Dermis microvascular lymphatic vessel endothelial cell (primary cell): Measurements from ENCODE around the gene FABP6. TPM values are rescaled to one million over a fixed set of nuclear protein-coding genes. Genes with fewer than 3 reads are reported as not detected.
"Not testable (repeated sequence)": the region's sequence is repeated elsewhere in the genome, so short reads cannot be mapped to it uniquely, and the experiment has no call there.

Experiments used
- DNase-seq, 2 donors: peaks; one replicate each; pipeline versions ENCODE4 v3.0.0 to v3.0.0-alpha.2; 2010; ENCODE audit warnings: low read depth in 2 of 2
- total RNA-seq: library from RNA; depleted of rRNA; stranded (reverse); fragments of >200 nt; gene quantifications from 2 replicates; pipeline ENCODE4 v1.2.1, GENCODE V29; 2014

FABP6 gene, protein sequence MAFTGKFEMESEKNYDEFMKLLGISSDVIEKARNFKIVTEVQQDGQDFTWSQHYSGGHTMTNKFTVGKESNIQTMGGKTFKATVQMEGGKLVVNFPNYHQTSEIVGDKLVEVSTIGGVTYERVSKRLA
- total RNA-seq = not detected in 2 replicates

DNA sequence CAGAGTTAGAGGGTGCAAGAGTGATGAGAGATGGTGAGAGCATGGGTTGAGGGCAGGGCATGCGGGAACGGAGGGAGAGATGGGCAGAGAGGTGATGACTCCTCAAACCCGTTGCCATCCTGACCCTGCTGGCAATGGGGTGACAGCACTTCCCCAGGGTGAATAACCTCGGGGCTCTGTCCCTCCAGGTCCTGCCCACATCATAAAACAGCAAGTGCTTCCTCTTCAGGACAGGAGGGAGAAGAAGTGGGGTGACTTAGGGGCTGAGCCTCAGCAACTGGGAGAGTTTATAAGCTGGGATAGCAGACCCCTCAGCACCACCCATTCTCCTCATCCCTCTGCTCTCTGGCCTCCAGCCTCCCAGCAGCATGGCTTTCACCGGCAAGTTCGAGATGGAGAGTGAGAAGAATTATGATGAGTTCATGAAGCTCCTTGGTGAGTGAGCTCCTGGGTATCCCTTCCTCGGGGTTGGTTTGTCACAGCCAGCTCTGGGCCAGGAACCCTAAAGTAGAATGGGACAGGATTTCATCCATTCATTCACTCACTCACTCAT is at the start of gene FABP6:
FABP6 (plus strand) TSS at position 317 of the 553 bp plus-strand sequence; CDS start at position 369, 52 bp downstream.
- DNase-seq = no peak

DNA sequence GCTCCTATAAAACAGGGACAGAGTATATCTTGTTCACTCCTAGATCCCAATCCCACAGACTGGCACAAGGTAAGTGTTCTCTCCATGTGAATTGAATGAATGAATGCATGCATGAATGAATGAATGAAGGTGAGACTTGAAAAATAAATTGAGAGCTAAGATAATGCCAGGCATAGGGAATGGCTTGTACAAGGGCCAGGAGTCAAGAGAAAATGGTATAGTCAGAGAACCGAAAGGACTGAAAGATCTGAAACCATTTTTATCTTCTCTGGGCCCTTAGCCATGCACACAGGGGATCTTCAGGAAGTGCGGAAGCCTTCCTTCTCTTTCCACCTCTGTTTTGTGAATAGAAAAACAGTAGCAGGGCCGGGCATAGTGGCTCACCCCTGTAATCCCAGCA is 48.4 kb upstream of the FABP6 start:
- no peak for DNase-seq

DNA sequence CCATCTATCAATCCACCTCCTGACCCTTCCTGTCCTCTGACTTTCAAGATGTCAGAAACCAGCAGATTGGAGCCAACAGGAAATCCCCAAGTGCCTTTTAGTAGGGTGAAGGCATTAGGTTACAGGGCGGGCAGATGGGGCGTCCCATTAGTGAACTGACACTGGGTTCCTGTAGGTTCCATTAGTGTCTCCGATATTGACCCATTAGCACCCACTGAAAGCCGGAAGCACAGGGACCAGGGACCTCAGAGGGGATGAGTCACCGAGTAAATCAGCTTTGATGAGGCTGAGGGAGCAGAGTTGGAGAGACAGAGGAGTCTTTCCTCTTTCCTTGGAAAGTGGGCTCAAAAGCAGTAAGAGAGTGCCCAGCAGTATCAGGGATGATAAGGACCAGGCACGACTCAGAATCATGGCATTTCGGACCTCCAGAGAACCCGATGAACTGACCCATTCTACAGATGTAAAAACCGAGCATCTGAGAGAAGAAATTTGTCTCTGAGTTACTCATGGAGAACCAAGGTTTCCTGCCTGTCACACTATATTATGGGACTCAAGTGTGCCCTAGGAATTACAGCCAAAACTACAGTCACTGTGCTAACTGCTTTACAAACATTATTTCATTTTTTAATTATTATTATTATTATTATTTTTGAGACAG is 47.2 kb upstream of the FABP6 start:
- no peak for DNase-seq

DNA sequence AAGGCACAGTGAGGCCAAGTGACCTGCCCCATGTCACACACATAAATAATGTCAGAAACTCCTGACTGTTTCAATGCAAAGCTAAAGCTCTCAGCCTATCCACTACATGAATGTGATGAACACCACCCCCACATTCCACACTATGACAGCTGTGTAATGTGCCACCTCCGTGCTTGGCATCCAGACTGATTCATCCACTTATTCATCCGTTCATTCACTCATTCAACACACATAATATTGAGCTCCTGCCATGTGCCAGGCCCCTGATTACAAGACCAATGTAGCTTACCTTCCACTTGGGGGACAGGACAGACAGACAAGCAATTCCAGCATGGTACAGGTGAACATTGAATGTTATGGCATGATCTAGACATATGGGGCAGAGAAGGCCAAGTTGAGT is 46.2 kb upstream of the FABP6 start:
- DNase-seq = no peak

DNA sequence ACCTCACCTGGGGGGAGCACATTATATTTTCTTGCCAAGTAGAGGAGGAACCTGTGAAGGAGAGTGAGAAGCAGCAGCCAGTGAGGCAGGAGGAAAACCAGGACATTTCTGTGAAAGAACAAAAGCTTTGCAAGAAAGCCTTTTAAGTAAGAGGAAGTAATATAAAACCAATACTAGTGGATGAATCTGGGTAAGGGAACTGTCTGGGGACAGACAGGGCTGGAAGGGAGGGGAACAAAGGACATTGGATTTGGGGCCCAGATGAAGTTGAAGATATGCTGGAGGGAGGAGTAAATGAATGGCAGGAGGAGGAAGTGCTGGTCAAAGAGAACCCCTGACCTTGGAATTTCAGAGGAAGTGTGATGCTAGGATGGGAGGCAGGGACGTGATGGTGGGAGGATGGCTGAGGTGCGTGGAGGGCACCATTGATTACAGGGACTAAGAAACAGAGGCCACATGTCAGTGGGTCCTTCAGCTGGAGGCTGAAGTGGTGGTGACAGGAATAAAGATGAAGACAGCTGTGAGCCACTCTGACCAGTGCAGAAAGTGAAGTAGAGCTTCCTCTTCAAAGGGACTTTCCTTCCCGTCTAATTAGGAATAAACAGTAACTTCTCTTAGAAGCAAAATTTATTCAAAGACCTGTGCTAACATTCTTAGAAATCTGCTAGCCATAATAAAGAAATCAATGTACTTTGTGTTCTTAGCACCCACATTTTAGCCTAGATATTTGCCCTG is 43.5 kb upstream of the FABP6 start:
- DNase-seq = no peak

DNA sequence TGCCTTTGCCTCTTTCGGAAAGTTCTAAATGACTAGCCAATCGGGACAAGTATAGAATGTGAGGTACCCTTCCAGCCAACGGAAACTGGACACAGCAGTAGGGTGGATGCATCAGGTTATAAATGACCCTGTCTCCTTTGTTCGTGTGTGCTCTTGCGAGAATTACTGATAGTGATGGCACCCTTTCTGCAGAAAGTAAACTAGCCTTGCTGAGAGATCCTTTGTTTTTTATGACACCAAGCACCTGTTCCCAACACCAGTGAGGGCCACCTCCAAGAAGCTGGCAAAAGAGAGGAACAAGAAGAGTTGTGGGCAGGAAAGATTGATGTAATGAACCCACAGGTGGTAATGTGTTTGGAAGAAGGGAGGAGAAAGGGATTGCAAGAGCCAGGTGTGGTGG is 42.8 kb upstream of the FABP6 start:
- DNase-seq = no peak

DNA sequence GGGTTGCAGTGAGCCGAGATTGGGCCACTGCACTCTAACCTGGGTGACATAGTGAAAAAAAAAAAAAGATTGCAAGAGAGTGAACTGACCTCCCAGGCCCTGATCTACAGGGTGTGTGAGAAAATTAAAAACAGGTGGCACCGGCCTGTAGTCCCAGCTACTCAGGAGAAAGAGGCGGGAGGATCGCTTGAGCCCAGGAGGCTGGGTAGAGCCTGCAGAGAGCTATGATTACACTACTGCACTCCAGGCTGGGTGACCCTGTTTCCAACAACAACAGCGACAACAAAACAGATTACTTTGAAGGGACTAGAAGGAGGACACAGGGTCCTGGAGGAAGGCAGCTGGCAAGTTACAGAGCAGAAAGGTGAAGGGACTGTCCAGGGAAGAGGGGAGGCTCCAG is 42.2 kb upstream of the FABP6 start:
- no peak for DNase-seq

DNA sequence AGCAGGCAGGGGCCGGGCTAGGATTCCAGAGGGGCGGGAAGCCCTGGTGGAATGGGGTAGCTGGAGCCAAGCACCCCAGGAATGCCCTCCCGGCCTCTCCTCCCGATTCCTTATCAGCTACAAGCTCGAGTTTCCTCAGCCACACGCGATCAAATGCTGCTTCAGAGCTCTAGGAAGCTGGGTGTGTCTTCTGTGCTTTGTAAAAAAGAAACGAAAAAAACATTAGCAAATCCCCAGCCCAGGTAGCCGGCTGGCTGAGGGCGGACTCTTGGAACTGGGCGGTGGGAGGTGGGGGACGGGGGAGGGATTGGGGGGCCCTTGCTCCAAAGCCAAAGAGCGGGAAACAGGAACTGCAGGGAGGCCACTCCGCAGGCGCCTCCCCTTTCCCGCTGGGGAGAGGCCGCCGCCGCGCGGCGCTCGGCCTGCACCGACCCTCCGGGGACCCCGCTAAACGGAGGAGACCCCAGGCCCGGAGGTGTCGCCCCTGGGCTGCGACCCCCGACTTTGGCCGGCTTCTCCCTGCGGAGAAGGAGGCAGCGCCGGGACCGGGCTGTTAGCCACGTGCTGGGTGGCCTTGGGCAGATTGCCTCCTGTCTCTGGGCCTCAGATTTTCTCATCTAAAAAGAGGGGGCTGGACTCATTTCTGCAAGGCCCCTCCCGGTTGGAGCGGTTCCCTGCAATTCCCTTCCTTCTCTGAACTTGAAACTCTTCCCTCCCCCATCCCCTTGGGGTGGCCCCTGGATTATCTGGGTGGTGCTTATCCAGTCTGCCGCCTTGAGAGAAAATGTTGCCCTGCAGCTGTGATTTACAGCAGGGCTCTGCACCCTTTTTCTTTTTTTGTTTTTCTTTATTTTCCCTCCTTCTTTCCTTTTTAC is 40.9 kb upstream of the FABP6 start:
- DNase-seq = peak in 1 of 2 donors; percentile 30

DNA sequence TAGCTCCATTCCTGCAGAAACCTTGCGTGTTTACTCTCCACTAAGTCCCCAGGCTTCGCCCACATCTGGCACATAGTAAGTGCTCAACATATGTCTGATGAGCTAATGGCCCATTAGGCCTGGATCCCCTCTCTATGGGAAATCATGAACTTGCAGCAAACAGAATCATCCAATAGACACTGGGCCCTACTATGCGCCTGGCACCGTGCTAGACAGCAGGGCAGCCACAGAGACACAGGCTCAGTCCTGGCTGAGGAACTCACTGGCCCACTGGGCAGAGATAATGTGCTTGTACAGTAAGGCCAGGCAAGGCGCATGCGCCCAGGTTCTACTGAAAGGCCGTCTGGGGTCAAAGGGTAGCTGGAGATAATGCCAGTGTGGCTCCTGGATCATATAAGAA is 36.9 kb upstream of the FABP6 start:
- DNase-seq = no peak

DNA sequence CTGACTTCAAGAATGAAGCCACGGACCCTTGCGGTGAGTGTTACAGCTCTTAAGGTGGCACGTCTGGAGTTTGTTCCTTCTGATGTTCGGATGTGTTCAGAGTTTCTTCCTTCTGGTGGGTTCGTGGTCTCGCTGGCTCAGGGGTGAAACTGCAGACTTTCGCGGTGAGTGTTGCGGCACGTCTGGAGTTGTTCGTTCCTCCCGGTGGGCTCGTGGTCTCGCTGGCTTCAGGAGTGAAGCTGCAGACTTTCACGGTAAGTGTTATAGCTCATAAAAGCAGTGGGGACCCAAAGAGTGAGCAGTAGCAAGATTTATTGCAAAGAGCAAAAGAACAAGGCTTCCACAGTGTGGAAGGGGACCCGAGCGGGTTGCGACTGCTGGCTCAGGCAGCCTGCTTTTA is 36.2 kb upstream of the FABP6 start:
- DNase-seq = not testable (repeated sequence)

DNA sequence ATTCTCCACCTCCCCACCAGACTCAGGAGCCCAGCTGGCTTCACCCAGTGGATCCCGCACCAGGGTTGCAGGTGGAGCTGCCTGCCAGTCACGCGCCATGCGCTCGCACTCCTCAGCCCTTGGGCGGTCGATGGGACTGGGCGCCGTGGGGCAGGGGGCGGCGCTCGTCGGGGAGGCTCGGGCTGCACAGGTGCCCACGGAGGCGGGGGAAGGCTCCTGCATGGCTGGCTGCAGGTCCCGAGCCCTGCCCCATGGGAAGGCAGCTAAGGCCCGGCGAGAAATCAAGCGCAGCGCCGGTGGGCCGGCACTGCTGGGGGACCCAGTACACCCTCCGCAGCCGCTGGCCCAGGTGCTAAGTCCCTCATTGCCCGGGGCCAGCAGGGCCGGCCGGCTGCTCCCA is 35.5 kb upstream of the FABP6 start:
- DNase-seq = not testable (repeated sequence)

DNA sequence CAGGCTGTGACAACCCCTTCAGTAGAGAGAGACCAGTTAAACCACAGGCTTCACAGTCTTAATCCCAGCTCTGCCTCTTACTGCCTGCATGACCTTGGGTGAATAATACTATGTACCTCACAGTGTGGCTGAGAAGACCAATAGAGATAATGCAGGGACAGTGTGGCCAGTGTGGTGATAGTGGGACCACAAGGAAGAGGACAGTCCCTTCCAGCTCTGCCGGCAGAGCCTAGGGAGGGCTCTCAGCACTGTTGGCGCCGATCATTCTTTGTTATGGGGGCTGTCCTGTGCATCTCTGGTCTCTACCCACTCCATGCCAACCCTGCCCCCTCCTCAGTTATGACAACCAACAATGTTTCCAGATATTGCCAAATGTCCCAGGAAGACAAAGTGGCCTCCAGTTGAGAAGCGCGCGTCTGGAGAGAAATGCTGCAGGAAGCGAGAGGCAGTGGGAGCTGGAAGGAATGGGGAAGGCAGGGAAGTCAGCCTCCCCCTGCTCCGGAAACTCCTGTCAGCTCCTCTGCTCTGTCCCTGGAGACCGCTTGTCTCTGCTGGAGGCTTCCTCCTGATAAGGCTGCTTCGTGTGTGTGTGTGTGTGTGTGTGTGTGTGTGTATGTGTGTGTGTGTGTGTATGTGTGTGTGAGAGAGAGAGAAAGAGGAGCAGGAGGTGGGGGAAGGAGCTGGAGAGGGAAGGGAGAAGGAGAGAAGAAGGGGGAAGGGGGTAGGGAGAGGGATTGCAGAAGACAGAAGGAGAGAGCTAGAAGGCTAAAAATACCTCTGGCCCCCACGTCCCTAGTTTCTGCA is 31.8 kb upstream of the FABP6 start:
- DNase-seq = peak in 1 of 2 donors; percentile 36

DNA sequence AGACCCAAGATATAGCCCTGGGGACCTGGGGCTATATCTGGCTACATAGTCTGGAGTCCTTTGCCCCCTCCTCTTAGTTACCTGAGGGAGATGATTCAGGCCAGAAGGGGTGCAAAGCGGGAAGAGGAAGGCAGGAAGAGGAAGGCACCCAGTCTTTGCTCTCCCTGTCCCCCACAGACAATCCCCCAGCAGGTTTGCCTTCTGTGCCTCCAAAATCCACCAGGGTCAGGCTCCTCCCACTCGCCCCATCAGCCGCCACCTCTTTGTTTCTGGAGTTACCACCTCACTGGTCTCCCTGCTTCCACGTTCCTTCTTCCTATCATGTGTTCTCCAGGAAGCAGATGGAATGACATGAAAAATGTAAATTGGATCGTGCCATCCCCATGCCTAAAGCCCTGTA is 31.2 kb upstream of the FABP6 start:
- no peak for DNase-seq

DNA sequence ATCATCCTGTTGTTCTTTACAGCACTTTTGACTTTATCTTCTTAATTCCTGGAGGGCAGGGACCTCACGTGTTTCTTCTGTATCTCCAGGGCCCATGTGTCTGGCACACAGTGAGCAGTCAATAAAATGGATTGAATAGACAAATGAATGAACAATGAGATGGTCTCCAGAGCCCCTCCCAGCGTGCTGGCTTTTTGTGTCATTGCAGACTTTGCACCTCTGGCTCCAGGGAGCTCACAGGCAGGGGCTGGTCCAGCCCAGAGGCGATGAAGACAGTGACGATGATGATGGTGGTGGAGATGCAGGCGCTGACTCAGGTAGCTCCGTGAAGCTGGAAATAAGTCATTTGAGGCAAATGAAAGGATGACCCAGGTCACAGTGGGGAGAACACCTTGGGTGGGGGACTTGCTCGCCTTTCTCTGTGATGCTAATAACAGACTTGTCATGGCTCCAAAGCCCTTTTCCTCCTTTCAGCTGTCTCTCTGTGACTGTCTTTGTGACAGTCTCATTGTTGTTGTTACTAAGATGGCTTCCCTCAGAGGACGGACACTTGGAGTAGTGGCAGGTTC is 30.4 kb upstream of the FABP6 start:
- no peak for DNase-seq

DNA sequence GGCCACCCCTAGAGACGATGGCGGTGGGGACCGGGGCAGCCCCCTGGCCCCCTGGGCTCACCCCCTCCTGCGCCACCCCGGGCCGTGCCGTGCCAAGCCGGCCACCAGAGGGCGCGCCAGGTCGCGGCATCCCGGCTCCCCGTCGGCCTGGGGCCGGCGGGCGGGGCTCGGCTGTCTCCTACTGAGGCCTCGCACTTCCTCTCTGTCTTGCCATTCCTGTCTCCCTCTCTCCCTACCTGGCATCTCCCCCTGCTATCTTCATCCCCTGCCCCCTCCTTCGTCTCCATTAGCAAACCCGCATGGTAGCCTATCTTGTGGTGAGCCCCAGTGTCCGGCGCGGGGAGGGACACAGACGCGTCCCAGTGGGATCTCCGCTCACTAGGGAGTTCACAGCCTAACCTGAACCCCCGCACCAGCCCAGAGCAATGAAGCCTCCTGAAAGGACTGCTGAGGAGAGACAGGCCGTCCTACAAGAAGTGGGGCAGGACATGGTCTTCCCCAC is 29.8 kb upstream of the FABP6 start:
- DNase-seq = peak; percentile 7 to 39

DNA sequence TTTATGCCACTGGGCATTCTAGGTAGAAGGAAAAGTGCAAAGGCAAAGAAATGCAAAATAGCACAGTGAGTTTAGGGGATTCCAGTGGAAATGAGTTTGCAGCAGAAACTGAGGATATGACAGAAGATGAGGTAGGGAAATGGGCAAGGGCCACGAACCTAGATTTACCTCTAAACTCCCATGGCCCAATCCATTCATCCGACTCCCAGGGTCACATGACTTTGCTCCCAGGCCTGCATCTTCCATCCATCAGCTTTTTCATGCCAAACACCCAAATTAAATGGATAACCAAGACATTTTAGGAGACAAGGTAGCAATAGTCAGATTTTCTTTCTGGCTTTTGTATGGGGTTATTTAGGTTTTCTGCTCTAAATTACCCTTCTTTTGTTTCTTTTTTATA is 22.2 kb upstream of the FABP6 start:
- no peak for DNase-seq

DNA sequence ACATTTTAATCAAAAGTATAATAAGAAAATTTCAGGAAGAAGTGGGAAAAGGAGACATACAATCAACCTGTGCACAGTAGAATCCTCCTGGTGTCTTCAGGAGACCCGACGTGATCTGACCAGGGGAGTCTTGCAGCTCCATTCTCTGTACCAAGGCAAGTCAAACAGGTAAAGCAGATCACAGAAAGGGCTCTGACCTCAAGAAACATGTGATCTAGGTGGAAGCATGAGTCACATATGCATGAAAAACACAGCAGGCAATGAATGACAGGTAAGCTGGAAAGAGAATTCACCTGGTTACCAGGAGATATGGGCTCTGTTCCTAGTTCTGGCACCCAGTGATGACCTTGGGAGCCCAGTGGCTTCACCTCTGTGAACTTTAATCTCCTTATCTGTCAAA is 19.4 kb upstream of the FABP6 start:
- DNase-seq = no peak

DNA sequence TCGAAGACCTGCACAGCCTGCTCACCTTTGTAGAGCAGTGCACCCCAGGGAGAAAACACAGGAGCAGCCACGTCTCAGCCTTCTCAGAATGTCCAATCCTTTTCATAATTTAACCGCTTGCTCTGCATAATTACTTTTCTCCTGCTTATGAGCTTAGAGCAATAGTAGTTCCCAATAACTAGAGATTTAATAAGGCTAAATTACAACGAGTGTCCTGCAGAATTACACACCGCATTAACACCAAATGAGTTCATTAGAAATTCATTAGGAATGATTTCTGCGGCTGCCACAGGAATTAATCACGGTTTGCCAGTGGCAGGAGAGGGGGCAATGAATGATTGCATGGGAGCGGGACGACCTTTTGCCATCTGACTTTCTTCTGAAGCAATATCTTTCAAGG is 18.7 kb upstream of the FABP6 start:
- DNase-seq = no peak

DNA sequence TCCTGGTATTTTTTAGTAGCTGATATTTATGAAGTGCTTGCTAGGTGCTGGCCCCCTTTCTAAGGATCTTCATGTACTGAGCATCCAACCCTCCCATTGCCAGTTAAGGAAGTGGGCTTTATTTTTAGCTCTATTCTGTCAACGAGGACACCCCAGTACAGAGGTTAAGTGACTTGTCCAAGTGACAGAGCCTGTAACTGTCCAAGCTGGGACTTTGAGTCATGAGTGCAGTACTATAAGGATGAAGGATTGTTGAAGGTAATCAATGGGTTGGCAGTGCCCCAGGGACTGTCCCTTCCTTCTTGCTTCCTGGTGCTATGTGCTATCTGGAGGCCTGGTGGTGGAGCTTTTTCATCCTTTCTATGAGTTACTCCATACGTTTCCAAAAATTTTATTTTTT is 18.0 kb upstream of the FABP6 start:
- DNase-seq = no peak

DNA sequence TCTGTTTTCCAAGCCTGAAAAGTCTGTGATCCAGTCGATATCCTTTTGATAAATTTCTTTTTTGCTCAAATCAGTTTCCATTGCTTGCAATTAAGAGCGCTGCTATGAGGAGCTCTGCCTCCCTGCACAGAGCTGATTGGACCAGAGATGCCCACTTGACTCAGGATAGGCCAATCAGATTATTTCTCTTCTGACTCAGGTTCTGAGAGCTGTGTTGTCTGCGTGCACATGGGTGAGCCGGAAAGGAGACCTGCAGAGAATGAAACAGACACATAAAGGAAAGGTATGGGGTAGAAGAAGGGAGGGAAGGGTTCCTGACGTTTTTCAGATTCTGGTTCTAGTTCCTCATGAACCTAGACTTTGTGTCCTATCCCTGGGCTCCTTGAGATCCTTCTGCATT is 15.8 kb upstream of the FABP6 start:
- no peak for DNase-seq
